GM19043 (cell line): ENCODE measurements around the gene MICAL1.

ENCODE experiments used
- ATAC-seq: cut with Tn5 transposase; IDR thresholded peaks from one replicate; pipeline ENCODE4 v1.9.1; 2021; ENCODE audit warnings: low read depth; ENCODE audit not compliant: unreplicated experiment

MICAL1 gene

GRCh38 chr6:109454496-109455436 lies 806 bp downstream of the MICAL1 start:
- peak; percentile 23 for ATAC-seq

- ATAC-seq: no peak
These were observed 1.7 kb downstream of the MICAL1 start for GRCh38 chr6:109453594-109454495.

- no peak for ATAC-seq
These were observed 2.4 kb downstream of the MICAL1 start for GRCh38 chr6:109453156-109453555.

- no peak for ATAC-seq
These were observed 3.4 kb downstream of the MICAL1 start for GRCh38 chr6:109452181-109452580.

GRCh38 chr6:109451376-109451775 lies 4.2 kb downstream of the MICAL1 start:
- ATAC-seq: no peak

GRCh38 chr6:109450801-109451200 lies 4.8 kb downstream of the MICAL1 start:
- no peak for ATAC-seq

- no peak for ATAC-seq
These were observed 5.5 kb downstream of the MICAL1 start for GRCh38 chr6:109449795-109450673.

- ATAC-seq: no peak
These were observed 6.3 kb downstream of the MICAL1 start for GRCh38 chr6:109449064-109449794.

GRCh38 chr6:109448615-109449014 lies 7.0 kb downstream of the MICAL1 start:
- ATAC-seq: no peak

GRCh38 chr6:109447878-109448555 lies 7.6 kb downstream of the MICAL1 start:
- ATAC-seq: no peak

- ATAC-seq: no peak
These were observed 8.5 kb downstream of the MICAL1 start for GRCh38 chr6:109447087-109447486.

GRCh38 chr6:109446541-109446940 lies 9.0 kb downstream of the MICAL1 start:
- no peak for ATAC-seq

- ATAC-seq: no peak
These were observed 9.5 kb downstream of the MICAL1 start for GRCh38 chr6:109446072-109446471.

- no peak for ATAC-seq
These were observed 10.2 kb downstream of the MICAL1 start for GRCh38 chr6:109445382-109445781.

GRCh38 chr6:109443425-109443950 lies 12.1 kb downstream of the MICAL1 start:
- ATAC-seq: no peak

GRCh38 chr6:109442393-109442924 lies 13.1 kb downstream of the MICAL1 start:
- no peak for ATAC-seq

- peak; percentile 14 for ATAC-seq
These were observed 14.3 kb downstream of the MICAL1 start for GRCh38 chr6:109441069-109441816.
